ENCODE measurements around the gene CORO7.

- TF ChIP-seq EZH2 (IDR thresholded peaks at IDR 0.05; ENCODE audit: low read length, unreplicated experiment), result no peak
- no peak for TF ChIP-seq CTCF (conservative IDR thresholded peaks at IDR 0.05; ENCODE audit: low read depth, low read length)
- no peak for TF ChIP-seq EZH2phosphoT487 (IDR thresholded peaks at IDR 0.05; ENCODE audit: borderline replicate concordance, low read length)
These were observed 52.0 kb downstream of the CORO7 start for GRCh38 chr16:4364196-4365013.
